GM19324 (cell line): ENCODE data around the gene NDST1.

Experiments used
- ATAC-seq: cut with Tn5 transposase; IDR thresholded peaks from one replicate; pipeline ENCODE4 v1.9.1; 2021; ENCODE audit warnings: mild to moderate bottlenecking, moderate library complexity; ENCODE audit not compliant: unreplicated experiment, low FRiP score

NDST1 gene

GRCh38 chr5:150600616-150601490 is 92.9 kb downstream of the NDST1 start:
- ATAC-seq, result no peak

- ATAC-seq, result no peak
These were observed 93.8 kb downstream of the NDST1 start for GRCh38 chr5:150601491-150602345.

GRCh38 chr5:150603052-150603451 is 95.1 kb downstream of the NDST1 start:
- no peak for ATAC-seq

GRCh38 chr5:150603491-150603890 is 95.6 kb downstream of the NDST1 start:
- ATAC-seq, result no peak

GRCh38 chr5:150604010-150604409 is 96.1 kb downstream of the NDST1 start:
- ATAC-seq, result no peak

GRCh38 chr5:150604894-150605440 is 97.0 kb downstream of the NDST1 start:
- ATAC-seq, result no peak

GRCh38 chr5:150605546-150605945 is 97.6 kb downstream of the NDST1 start:
- ATAC-seq, result no peak

- ATAC-seq, result no peak
These were observed 98.5 kb downstream of the NDST1 start for GRCh38 chr5:150606476-150606875.

GRCh38 chr5:150607105-150607504 is 99.2 kb downstream of the NDST1 start:
- no peak for ATAC-seq
